HG03108 (cell line): Measurements from ENCODE around the gene KLHL26.
"Not testable (repeated sequence)": the region's sequence is repeated elsewhere in the genome, so short reads cannot be mapped to it uniquely, and the experiment has no call there.

Source experiments
- ATAC-seq: cut with Tn5 transposase; IDR thresholded peaks from one replicate; pipeline ENCODE4 v1.9.1; 2021; ENCODE audit warnings: moderate library complexity; ENCODE audit not compliant: unreplicated experiment

The KLHL26 gene

DNA sequence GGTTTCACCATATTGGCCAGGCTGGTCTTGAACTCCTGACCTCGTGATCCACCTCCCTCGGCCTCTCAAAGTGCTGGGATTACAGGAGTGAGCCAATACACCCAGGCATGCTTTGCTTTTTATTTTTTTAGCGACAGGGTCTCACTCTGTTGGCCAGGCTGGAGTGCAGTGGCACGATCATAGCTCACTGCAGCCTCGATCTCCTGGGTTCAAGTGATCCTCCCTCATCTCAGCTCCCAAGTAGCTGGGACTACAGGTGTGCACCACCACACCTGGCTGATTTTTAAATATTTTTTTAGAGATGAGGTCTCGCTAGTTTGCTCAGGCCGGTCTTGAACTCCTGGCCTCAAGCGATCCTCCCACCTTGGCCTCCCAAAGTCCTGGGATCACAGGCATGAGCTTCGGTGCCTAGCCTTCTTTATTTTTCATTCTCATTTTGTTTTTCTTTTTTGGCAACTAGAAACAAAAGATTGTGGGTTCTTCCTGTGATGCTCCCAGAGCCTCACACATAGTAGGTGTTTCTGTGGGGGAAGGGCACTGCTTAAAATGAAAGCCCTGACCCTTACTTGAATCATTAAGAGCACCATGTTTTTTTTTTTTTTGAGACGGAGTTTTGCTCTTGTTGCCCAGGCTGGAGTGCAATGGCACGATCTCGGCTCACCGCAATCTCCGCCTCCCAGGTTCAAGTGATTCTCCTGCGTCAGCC lies 36.0 kb upstream of the KLHL26 start:
- not testable (repeated sequence) for ATAC-seq

DNA sequence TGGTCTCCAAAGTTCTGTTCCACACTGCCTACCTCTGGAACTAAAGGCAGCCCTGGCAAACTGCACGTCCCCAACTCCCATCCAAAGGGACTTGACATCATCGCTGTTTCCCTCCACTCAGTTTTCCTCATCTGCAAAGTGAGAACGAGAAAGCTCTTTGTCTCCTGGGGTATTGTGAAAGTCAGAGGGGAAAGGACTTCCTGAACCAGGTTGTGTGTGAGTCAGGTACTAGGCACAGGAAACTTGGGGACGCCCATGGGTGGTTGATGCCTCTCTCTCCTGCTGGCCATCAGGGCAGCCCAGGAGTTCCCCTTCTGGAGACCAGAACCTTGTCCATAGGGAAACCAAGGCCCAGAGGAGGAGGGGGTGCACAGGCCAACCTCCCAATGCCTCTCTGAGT lies 35.0 kb upstream of the KLHL26 start:
- no peak for ATAC-seq

DNA sequence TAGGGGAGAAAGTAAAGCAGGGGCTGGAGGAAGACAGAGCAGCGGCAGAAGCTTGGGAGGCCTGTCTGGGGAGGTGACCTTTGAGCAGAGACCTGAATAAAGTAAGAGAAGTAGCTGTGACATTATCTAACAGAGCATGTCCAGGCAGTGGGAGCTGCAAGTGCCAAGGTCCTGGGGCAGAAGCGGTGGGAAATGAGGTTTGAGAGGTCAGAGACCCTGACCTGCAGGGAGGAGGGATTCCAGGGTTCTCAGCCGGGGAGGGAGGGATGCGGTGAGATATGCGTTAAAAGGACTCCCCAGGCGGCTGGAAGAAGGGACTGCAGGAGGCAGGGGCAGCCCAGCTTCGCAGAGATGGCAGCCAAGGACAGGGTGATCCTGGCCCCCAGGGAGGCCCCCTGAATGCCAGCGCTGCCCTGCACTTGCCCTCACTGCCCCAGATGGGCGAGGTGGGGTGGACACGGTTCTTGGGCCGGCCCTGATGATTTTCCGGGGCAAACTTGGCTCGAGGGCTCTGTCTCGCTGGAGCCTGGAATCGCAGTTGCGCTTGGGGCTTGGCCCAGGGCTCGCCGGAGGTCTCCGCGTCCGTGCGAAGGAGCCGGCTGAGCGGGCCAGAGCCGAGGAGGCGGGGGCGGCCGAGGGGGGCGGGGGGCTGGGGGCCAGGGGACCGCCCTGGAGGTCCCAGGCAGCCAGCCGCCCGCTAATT lies 33.4 kb upstream of the KLHL26 start:
- no peak for ATAC-seq

DNA sequence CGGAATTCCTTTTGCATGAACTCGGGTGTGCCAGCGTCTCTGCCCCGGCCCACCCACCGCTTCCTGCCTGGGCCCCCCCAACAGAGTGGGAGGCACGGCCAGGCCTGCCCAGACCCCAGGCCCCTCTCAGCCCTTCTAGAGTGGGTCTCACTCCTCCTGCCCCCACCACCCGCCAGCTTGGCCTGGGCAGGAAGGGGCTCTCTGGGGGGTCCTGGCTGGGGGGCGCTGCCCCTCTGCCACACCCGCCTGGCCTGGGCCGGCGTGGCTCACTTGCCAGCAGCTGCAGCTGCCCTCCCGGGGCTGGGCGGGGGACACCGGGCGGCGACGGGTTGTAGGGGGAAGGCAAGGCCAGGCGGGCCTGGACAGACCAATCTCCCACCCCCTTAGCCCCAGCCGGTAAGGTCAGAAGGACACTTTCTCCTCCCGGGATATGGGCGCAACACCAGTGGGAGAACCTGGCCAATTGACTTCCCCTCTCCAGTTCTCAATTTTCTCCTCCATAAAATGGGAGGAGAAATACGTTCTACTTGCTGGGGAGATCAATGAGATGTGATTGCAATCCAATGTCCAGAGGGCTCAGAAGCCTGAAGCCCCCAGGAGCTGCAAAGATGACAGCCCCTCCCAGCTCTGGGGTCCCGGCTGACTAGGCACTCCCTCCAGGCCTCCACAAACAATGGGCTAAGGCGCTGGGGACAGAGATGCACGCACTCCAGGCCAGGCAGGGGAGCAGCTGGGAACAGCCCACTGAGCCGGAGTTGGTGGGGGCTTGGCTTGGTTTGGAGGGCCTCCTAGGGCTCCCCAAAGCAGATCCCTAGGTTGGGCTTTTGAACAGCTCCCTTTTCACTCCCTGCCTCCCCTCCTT lies 32.6 kb upstream of the KLHL26 start:
- no peak for ATAC-seq

DNA sequence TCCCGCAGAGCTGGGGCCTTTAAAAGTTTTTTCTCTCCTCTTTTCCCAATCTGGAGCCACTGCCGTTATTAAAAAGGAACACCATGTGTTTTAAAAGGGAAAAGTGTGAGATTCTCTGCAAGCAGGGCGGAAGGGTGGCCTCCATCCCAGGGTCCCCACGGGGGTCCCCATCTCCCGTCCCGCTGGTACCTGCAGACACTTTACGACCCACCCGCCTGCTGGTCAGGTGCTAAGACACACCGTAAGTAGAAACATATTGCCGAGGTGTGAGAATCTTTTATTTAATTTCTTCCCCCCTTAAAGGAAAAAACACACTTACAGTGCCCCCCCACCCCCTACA lies 32.0 kb upstream of the KLHL26 start:
- ATAC-seq = no peak

DNA sequence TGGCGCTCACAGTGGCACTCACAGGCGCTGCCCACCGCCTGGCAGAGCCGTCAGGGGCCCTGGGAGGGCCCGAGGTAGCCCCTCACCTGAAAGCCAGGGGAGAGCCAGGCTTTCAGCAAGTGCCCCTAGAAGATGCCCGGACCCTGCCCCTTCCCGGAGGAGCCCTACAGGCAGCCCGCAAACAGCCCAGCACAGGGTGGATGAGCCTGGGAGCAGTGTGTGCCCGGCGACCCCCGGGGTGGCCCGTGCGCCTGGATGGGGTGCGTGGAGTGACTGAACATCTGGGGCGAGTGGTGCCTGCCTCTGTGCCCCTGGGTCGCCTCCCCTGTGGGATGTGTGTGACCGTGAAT lies 31.7 kb upstream of the KLHL26 start:
- ATAC-seq = no peak

DNA sequence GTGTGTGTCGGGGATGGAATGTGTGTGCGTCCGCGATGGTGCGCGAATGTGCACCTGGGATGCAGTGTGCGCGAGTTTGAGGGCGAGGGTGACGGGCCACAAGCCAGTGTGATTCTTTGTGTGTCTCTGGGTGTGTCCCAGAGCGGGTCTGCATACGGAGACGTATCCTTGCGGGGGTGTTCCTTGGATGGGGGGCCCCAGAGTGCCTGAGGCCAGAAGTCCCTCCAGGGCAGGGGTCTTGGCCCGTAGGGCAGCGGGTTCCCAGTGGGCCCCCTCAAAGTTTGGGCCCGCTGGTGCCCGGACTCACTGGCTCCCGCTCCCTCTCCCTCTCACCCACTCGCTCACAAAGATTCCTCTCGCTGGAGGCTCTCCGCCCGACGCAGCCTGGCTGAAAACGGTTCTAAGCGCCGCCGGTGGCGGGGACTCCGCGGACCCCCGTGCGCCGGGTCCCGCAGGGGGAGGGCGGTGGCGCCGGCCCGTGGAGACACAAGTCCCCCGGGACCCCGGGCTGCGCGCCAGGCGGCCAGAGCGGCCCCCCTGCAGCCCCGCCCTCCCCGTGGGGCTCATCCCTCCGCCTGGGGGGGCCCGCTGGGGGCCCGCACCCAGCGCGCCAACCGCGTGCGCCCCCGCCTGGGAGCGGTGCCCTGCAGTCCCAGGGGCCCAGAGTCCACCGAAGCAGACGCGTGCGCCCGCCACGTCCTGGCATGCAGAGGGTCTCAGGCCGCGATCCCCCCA lies 31.1 kb upstream of the KLHL26 start:
- ATAC-seq = no peak

DNA sequence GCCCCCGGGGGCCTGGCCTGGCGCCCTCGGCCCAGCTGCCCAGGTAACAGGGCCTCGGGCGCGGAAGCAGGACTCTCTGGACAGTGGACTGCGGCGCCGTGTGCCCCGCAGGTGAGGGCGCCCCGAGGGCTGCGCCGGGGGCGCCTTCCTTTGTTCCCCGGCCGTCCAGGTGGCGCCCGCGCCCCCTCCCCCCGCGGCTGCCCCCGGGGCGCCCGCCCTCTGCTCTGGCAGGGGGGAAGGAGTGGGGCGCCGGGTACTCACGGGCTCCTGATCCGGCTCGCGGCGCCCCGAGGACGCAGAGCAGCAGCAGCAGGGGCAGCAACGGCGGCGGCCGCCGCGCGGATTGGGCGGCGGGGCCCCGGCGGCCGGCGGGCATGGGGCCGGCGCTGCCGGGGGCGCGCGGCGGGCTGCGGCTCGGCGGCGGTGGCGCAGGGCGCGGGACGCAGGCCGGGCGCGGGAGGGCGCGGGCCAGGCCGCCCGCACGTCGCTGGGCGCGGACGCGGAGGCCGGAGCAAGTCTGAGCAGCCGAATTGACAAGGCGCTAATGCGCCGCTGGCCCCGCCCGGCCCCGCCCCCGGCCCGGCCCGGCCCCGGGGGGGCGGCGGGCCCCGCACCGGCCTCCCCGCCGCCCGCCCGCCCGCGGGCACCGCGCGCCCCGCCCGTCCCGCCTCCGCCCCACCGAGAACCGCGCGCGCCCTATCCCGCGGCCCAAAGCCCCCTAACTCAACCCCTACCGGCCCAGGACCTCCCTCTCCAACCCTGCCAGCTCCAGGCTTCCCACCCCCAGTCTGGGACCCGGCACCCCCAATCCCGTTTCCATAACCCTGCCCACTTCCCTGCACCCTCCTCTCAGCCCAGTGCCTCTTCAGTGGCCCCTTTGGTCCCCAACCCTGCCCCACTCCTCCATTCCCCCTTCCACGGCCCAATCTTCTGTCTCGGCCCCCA lies 30.3 kb upstream of the KLHL26 start, which contains the start of gene CRLF1:
Gene CRLF1, minus strand, starts transcription at position 519 of the 945 bp plus-strand sequence. Its CDS starts 143 bp downstream, at position 376.
- no peak for ATAC-seq

DNA sequence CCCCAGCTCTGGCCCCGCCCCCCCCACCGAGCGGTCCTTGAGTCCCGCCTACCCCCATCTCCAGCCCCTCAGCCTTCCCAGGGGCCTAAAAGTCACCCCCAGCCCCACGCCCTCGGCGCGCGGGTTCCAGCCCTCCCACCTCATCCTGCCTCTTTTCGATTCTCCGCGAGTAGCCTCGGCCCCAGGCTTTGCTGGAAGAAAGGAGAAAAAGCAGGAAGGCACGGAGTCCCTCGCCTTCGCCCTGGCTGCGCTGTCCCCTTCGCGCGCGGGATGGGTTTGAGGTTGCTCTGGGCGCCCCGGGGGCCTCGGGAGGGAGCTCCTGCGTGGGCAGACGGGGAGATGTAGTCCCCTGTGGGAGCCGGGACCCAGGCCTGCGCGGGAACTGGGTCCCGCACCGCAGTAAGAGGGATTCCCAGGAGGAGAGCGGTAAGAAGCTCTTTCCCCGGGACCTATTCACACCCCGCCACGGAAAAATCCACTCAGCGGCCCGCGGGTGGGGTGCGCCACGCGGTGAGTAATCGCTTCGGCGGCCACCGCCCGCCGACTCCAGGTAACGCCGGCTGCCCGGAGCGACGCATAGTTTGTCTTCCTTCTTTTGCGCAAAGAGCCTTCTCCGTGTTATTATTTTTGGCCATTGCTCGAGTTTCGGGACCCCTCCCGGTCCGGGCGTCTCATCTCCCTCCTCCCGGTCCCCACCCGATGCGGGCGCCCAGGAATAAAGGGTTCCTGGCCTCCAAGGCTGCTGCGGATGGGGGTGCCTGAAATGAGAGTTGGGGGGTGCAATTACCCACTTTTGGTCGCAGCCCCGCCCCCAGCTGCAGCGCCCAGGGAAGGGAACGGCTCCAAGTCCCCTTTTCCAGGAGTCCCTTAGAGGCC lies 29.4 kb upstream of the KLHL26 start:
- no peak for ATAC-seq

DNA sequence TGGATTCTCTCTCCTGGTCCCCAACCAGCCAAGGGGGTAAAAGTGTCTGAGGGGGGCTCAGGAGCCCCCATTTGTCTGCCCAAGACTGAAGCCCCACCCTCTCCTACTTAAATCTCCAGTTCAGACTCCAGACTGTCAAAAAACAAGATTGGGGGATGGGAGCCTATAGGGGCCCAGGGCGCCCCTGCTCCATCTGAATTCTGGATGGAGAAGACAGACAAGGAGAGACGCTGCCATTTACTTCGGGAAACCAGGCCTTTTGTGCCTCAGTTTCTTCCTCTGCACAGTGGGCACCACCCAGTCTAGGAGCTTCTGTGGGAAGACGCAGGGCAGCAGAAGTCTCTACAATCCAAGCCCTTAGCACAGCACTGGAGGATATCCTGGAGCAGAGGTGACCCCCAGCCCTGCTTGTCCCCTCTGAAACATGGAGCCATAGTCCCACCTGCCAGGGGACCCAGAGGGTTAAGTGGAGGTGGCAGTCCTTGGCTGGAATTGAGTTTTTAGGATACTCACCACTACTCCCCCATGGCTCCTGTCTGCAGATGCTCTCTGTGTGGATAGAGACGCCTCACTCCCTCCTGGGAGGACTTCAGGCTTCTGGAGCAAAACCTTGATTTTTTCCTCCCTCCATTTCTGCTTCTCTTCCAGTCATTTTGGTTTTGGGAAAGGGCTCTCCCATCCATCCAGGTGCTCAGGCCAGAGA lies 28.6 kb upstream of the KLHL26 start:
- ATAC-seq = no peak

DNA sequence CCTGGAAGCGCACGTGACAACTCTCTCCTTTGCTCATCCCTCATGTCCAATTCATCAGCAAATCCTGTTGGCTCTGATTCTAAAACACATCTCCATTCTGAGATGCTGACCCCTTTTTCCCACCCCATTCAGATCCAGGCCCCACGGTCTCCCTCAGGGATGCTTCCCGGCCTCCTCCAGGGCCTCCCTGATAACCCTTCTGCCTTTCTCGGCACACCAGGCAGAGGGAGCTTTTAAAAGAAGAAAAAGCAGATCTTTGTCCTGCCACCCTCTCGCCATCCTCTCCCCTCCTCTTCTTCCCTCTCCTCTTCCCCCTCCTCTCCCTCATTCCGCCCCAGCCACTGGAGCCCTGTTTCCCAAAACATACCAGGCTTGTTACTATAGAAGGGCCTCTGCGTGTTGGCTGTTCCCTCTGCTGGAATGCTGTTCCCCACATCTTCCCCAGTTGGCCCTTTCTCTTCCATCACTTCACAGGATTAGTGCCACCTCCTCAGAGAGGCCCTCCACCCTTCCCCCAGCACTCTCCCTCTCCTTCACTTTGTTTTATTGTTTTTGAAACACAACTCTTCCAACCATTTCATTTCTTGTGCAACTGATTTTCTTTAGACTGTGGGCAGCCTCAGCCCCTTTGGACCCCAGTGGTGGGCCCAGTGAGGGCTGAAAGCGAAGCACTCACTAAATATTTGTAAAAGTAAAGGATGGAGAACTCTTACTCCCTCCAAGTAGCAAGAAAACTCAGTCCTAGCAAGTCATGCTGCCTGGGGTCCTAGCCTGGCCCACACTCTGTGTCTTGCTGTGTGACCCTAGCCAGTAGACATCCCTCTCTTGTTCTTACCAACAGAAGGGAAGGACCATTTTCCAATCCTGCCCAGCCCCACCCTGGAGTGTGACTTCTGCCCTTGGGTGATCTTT lies 27.8 kb upstream of the KLHL26 start:
- no peak for ATAC-seq

DNA sequence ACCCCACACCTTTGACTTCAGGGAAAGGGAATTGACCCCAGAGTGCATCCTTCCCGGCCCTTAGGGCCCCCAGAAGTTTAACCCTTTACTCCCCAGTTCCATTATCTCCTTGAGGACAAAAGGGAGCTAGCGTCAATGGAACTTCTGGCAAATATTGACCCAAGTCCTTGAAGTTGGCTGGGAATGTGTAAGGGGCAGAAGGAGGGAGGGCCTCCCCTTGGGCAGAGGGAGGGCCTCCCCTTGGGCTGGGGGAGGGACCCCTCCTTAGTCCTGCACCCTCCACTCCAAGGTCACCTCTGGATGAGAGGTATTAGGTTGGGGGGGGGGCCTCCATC lies 27.1 kb upstream of the KLHL26 start:
- ATAC-seq = no peak

DNA sequence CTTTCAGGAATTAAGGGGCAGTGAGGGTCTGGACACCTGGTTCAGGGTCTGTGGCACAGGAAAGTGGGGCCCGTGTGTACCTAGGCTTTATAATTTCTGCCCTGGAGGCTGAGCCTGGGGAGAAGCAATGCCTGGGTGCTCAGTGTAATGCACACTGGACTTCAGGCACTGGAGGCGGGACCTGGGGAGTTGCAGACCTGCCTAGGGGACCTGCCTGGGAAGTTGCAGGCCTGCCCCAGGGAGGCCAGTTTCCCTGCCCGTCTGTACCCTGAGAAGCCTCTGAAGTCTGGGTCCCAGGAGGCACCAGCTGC lies 26.6 kb upstream of the KLHL26 start:
- no peak for ATAC-seq

DNA sequence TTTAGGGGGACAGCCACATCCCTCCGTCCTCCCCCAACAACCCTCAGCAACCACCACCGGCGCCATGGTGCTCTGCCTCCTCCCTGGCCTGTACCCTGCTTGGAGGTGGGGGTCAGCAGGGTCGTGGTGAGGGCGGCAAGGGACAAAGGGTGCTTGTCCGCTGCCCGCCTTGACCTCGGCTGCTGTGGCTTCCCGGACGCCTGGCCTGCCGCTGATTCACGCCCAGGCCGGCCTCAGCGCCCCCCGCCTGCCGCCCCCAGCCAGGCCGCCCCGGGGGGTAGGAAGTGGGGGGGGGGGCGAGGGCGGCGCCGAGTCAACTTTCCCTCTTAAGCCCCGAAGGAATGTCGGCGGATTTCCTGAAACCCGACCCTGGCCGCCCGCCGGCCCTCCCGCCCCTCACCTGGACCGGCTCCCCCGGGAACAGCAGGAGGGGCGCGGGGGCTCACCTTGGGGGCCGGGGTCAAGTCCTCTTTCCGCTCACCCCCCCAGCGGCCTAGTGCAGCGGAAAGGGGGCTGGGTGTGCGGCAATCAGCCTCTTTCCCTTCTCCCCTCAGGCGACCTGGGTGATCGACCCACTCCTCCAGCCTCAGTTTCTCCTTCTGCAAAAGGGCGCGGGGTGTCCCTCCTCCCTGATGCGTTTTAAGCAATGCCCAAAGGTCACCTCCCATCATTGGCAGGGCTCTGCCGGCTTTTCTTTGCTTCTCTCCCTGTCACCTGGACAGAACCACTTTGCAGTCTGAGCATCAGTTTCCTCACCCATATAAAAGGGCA lies 26.1 kb upstream of the KLHL26 start:
- ATAC-seq = no peak

DNA sequence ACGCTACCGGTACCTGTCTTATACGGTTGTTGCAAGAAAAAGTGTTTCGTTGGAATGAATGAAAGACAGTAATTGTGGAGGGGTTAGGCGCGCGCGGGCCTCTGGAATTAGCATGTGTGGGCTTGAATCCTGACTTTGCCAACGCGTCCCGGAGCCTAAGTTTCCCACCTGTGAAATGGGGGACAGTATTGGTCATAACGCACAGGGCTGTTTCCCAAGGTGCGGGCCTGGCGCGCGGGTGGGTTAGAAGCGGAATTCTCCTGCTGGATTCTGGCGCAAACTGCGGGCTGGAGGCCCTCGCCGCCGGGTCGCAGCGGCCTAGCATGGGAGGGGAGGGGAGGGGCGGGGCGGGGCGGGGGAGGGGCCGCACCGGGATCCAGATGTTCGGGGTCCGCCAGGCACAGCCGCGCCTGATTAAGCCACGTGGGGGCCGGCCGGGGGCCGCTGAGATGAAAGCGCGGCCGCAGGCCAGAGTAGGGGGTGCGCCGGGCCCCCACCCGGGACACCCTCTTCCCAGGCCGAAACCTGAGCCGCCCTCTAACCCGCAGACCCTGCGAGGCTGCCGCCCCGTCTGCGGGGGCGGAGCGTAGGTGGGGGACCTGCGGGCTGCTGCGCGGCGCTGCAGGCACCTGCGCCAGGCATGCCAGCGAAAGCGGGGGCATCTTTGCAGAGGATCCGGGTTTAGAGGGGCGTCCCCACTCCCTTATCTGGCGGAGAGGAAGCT lies 25.3 kb upstream of the KLHL26 start:
- no peak for ATAC-seq

DNA sequence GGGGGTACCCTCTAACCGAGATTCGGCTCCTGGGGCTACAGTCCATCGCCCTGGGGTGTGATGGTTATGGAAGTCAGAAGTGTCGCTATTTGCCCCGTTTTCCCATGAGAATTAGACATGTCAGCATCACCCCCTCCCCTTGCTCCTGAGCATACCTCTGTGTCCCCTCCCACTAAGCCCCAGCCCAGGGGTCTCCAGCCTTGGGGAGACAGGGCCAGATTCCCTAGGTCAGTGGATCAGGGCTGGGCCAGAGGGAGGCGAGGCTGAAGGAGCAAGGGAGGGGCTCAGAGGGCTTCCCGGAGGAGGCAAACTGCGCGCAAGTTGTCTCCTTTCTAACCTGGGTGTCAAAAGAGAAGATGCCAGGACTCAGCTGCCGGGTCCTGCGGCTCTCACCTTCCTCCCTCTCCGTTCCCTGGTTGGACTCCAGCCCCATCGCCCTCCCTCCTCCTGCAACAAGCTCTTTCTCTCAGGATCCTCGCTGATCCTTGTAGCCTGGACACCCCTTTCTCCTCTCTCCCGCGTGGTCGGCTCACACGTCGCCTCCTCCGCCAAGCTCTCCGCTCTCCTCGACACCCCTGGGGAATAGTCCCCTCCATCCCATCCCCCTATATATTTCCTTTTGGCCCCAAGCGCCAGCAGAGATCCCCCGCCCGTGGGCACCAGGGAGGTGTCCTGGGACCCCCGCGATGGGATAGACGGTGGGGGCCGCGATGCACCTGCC lies 24.6 kb upstream of the KLHL26 start:
- ATAC-seq = no peak
